GM12891 (cell line): ENCODE results near the gene MEP1A.
"Not testable (repeated sequence)": the region's sequence is repeated elsewhere in the genome, so short reads cannot be mapped to it uniquely, and the experiment has no call there.

Source experiments
- POLR2A ChIP-seq: IDR thresholded peaks from 2 replicates; pipeline ENCODE4 v1.6.1; 2011; ENCODE audit warnings: low read depth, low read length, control low read depth
- TAF1 ChIP-seq: IDR thresholded peaks from 2 replicates; pipeline ENCODE4 v1.6.1; 2011; ENCODE audit warnings: low read depth, low read length, control low read depth

DNA sequence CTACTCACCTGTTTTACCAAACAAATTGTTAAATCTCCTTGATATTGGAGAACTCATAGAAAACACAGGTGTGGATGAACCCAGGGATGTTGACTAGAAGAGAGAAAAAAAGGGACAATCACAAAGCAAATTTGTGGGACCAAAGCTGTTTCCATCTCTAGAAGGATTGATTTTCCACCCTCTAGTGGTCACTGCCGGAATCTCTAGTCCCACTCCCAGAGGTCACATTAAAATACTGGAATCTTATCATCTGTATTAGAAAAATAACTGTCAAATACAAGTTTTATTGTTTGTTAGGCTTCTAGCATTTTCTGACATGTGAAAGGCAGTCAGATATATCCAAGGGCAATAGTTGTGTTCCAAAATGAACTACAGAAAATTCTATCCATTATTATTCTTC lies 62.8 kb downstream of the MEP1A start:
- not testable (repeated sequence) for TF ChIP-seq POLR2A, TAF1
